Esophagus squamous epithelium (tissue), 5 donors: Measurements from ENCODE around the gene C1orf198. TPM values are rescaled to one million over a fixed set of nuclear protein-coding genes. Genes with fewer than 3 reads are reported as not detected.

ENCODE experiments used
- DNase-seq: peaks from one replicate; lab custom pipeline; 2025; lab: John Stamatoyannopoulos, UW
- H3K27ac ChIP-seq, 4 donors: fragments of 200-600 bp; sonication (generic); one replicate each; pipeline ENCODE4 v1.5.1; 2016 to 2019; ENCODE audit warnings: mild to moderate bottlenecking in 1 of 4
- H3K27me3 ChIP-seq, 4 donors: fragments of 200-600 bp; sonication (generic); 1 replicate in 3 of 4; 2 replicates in 1 of 4; pipeline versions ENCODE4 v1.5.1 to v1.6.0; 2017 to 2021; ENCODE audit warnings: antibody characterized with exemption in 1 of 4
- H3K36me3 ChIP-seq, 3 donors: fragments of 200-600 bp; sonication (generic); one replicate each; pipeline ENCODE4 v1.5.1; 2016 to 2019
- H3K4me1 ChIP-seq, 3 donors: fragments of 200-600 bp; sonication (generic); one replicate each; pipeline ENCODE4 v1.5.1; 2017 to 2019
- H3K4me3 ChIP-seq, 4 donors: fragments of 200-600 bp; sonication (generic); 1 replicate in 3 of 4; 2 replicates in 1 of 4; pipeline ENCODE4 v1.5.1; 2016 to 2019; ENCODE audit warnings: mild to moderate bottlenecking in 2 of 4, moderate library complexity in 1 of 4
- H3K9me3 ChIP-seq, 3 donors: fragments of 200-600 bp; sonication (generic); one replicate each; pipeline ENCODE4 v1.5.1; 2016 to 2019
- POLR2A ChIP-seq, 4 donors: fragments of 450-650 bp; IDR thresholded peaks; one replicate each; pipeline ENCODE4 v1.6.1; 2017; ENCODE audit warnings: antibody characterized with exemption in 4 of 4, mild to moderate bottlenecking in 4 of 4, moderate library complexity in 3 of 4
- WGBS, 2 donors: methylation state at CpG; one replicate each; pipeline ENCODE4 v1.1.5; 2018; 5-methylcytosine and 5-hydroxymethylcytosine counted together
- intact Hi-C: fragments of 100-400 bp; cut with DNase I; formaldehyde crosslinking; loops from one replicate; pipeline ENCODE4 v1.15.0; 2022
- total RNA-seq, 4 donors: library from RNA; depleted of rRNA; stranded (reverse); fragments of >200 nt; gene quantifications; one replicate each; pipeline ENCODE4 v1.1.0, GENCODE V29; 2016
- TF ChIP-seq, protein P1 (sequence below), 6 experiments: fragments of 450-650 bp in 4 of 6; fragments of 200-600 bp in 2 of 6; sonication (generic) in 2 of 6; IDR thresholded peaks; one replicate each; pipeline ENCODE4 v1.5.1; 2016 to 2019; ENCODE audit warnings: antibody characterized with exemption in 6 of 6, mild to moderate bottlenecking in 4 of 6, moderate library complexity in 4 of 6
- donor health status: DM: yes; HTN: yes; CAD: no.

C1orf198 gene
- total RNA-seq, 4 donors from 2014 or later: 18.5 to 28.8 (median 21.6) TPM

DNA sequence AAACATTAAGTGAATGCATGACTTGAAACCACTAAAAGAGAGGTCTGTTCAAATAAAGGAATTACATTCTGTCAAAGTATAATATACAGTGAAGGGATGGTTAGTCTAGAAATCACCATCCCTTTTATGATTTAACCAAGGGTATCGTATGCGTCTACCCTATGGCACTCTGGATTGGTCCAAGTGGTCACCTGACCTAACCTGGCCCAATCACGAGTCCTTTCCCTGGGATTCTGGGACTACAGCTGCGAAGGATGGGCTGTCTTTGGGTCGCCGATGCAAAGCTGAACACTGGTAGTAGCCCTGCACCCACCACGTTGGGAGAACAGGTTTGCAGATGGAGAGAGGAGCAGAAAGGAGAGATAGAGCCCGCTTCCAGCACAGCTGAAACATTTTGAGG is 30.4 kb upstream of the C1orf198 start:
- Histone ChIP-seq H3K4me3 (no peak overlapping the region), H3K4me1 (no peaks in the 10 kb centered on the region), H3K9me3 (no peaks in the 10 kb centered on the region), H3K36me3 (no peaks in the 10 kb centered on the region), H3K27ac (no peak overlapping the region), H3K27me3 (peaks cover 0 to 17% (median 0%) of the 10 kb centered on the region in 4 donors)
- TF ChIP-seq POLR2A (IDR thresholded peaks at IDR 0.05): no peak
- TF ChIP-seq, protein P1, sequence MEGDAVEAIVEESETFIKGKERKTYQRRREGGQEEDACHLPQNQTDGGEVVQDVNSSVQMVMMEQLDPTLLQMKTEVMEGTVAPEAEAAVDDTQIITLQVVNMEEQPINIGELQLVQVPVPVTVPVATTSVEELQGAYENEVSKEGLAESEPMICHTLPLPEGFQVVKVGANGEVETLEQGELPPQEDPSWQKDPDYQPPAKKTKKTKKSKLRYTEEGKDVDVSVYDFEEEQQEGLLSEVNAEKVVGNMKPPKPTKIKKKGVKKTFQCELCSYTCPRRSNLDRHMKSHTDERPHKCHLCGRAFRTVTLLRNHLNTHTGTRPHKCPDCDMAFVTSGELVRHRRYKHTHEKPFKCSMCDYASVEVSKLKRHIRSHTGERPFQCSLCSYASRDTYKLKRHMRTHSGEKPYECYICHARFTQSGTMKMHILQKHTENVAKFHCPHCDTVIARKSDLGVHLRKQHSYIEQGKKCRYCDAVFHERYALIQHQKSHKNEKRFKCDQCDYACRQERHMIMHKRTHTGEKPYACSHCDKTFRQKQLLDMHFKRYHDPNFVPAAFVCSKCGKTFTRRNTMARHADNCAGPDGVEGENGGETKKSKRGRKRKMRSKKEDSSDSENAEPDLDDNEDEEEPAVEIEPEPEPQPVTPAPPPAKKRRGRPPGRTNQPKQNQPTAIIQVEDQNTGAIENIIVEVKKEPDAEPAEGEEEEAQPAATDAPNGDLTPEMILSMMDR (IDR thresholded peaks at IDR 0.05): no peak
- no peak for DNase-seq
- intact Hi-C loops: no loop called here
- 92 to 93% methylated on average over 8 of the region's 8 CpGs for WGBS, 2 donors

DNA sequence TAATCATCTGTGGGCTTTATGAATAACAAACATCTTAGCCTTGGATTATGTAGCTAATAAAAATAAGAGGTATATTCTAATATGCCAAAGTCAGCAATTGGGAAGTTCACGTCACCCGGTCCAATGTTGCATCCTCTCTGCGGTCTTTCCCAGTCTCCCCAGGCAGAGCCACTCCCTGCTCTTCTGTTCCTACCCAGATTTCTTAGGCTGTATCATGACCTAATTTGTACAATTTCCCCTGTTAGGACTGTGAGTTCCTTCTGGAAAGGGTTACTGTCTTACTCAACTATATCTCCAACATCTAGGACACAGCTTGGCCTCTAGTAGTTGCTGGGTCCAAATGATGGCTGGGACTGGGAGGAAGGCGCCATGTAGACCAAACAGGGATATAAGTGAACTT is 29.8 kb upstream of the C1orf198 start:
- no peak for DNase-seq
- Histone ChIP-seq H3K9me3 (no peaks in the 10 kb centered on the region), H3K27me3 (peaks cover 0 to 19% (median 0%) of the 10 kb centered on the region in 4 donors), H3K4me3 (no peak overlapping the region), H3K27ac (no peak overlapping the region), H3K4me1 (no peaks in the 10 kb centered on the region), H3K36me3 (no peaks in the 10 kb centered on the region)
- TF ChIP-seq POLR2A (IDR thresholded peaks at IDR 0.05): no peak
- TF ChIP-seq, protein P1 (IDR thresholded peaks at IDR 0.05): no peak
- intact Hi-C loops: no loop called here
- WGBS, 2 donors: 92 to 97% methylated on average over 3 to 4 of the region's 4 CpGs

DNA sequence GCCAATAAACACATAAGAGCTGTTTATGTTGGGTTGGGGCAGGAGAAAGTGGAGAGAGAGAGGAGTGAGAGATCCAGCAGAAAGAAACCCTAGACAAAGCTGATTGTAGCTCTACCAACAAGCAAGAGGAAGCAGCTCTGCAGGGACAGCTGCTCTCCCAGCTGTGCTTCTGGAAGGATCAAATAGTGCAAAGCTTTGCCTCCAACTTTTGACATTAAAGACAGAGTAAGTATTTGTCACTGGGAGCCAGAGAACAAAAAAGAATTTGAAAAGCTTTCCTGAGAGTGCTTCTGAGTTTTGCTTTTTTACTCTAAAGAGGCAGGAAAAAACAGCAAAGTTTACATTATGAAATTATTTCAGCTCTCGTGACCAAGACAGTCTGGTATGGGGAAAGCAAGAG is 28.5 kb upstream of the C1orf198 start:
- Histone ChIP-seq H3K4me3 (no peak overlapping the region), H3K27ac (no peak overlapping the region), H3K27me3 (peaks cover 0 to 30% (median 0%) of the 10 kb centered on the region in 4 donors), H3K36me3 (no peaks in the 10 kb centered on the region), H3K9me3 (no peaks in the 10 kb centered on the region), H3K4me1 (peaks cover 0 to 4% (median 0%) of the 10 kb centered on the region in 3 donors)
- TF ChIP-seq, protein P1 (IDR thresholded peaks at IDR 0.05): no peak
- TF ChIP-seq POLR2A (IDR thresholded peaks at IDR 0.05): no peak
- intact Hi-C loops: no loop called here
- no peak for DNase-seq
- WGBS, 2 donors: 50 to 57% methylated on average over 1 of the region's 1 CpG

DNA sequence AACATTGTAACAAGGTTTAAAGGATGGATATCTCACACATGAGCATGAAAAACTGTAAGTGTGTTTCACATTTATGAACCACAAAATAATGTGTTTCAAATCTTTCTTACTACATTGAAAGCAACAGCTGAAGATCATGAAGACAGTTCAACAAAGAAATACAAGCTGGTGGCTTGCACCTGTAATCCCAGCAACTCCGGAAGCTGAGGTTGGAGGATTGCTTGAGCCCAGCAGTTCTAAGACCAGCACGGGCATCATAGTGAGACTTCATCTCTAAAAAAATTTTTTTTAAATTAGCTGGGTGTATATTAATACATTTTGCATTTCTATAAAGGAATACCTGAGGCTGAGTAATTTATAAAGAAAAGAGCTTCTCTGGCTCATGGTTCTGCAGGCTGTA is 27.1 kb upstream of the C1orf198 start:
- Histone ChIP-seq H3K4me1 (peaks cover 0 to 11% (median 0%) of the 10 kb centered on the region in 3 donors), H3K27ac (no peak overlapping the region), H3K9me3 (no peaks in the 10 kb centered on the region), H3K27me3 (peaks cover 0 to 30% (median 0%) of the 10 kb centered on the region in 4 donors), H3K36me3 (no peaks in the 10 kb centered on the region), H3K4me3 (no peak overlapping the region)
- no peak for TF ChIP-seq POLR2A (IDR thresholded peaks at IDR 0.05)
- TF ChIP-seq, protein P1 (IDR thresholded peaks at IDR 0.05): no peak
- intact Hi-C loops: no loop called here
- WGBS, 2 donors: 87 to 89% methylated on average over 2 of the region's 2 CpGs
- DNase-seq: no peak

DNA sequence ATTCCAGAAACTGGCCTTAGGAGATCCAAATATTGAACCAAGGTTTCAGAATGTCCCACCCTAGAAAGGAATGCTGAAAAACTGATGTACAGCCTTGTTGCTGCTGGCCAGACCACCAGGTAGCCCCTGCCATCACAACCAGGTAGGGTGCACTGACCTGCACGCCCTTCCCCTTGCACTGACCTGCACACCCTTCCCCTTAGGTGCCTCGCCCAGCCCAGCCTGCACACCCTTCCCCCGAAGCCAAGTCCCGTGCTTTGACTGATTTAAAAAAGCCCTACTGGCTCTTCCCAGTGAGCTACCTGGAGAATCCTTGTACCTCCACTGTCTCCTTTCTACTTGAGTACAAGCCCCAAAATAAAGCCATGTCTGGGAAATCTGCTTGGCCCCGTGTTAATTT is 26.3 kb upstream of the C1orf198 start:
- no peak overlapping the region for H3K27ac ChIP-seq

More for the DNA sequence above, 26.3 kb upstream of the C1orf198 start:
- no peaks in the 10 kb centered on the region for H3K36me3 ChIP-seq
- H3K4me1 ChIP-seq: peaks cover 0 to 11% (median 0%) of the 10 kb centered on the region in 3 donors
- no peaks in the 10 kb centered on the region for H3K9me3 ChIP-seq
- 78 to 80% methylated on average over 1 to 5 of the region's 5 CpGs for WGBS, 2 donors
- no peak for DNase-seq
- TF ChIP-seq, protein P1 (IDR thresholded peaks at IDR 0.05): no peak
- TF ChIP-seq POLR2A (IDR thresholded peaks at IDR 0.05): no peak
- H3K27me3 ChIP-seq: peaks cover 0 to 30% (median 0%) of the 10 kb centered on the region in 4 donors
- H3K4me3 ChIP-seq: no peak overlapping the region
- intact Hi-C loops: no loop called here
